BLaER1 treated with 17β-estradiol and CSF1 and Interleukin-3, amounts not matched to agents 10 nM and 100 nM (cell line): ENCODE measurements around the gene DCP2.
A peak's percentile ranks its signal among the peaks of the same experiment; 100 is the strongest.

Experiments
- H3K27ac ChIP-seq, 11 experiments: shearing (Covaris generic); formaldehyde crosslinking; 2 replicates each; pipeline ENCODE4 v1.8.1; 2022
- H3K27me3 ChIP-seq, 11 experiments: shearing (Covaris generic); formaldehyde crosslinking; 2 replicates each; pipeline ENCODE4 v1.8.1; 2022
- H3K36me3 ChIP-seq, 11 experiments: shearing (Covaris generic); formaldehyde crosslinking; 2 replicates each; pipeline ENCODE4 v1.8.1; 2022
- H3K4me1 ChIP-seq, 10 experiments: shearing (Covaris generic); formaldehyde crosslinking; 2 replicates each; pipeline ENCODE4 v1.8.1; 2022
- H3K4me2 ChIP-seq, 11 experiments: shearing (Covaris generic); formaldehyde crosslinking; 2 replicates each; pipeline ENCODE4 v1.8.1; 2022
- H3K4me3 ChIP-seq, 10 experiments: shearing (Covaris generic); formaldehyde crosslinking; 2 replicates each; pipeline ENCODE4 v1.8.1; 2022
- H3K9ac ChIP-seq, 11 experiments: shearing (Covaris generic); formaldehyde crosslinking; 2 replicates each; pipeline ENCODE4 v1.8.1; 2022
- H3K9me3 ChIP-seq, 11 experiments: shearing (Covaris generic); formaldehyde crosslinking; replicated peaks in 1 of 11; 2 replicates each; pipeline ENCODE4 v1.8.1; 2022
- H4K20me1 ChIP-seq, 11 experiments: shearing (Covaris generic); formaldehyde crosslinking; 2 replicates each; pipeline ENCODE4 v1.8.1; 2022
- Cebpa-rat ChIP-seq, 11 experiments: shearing (Covaris generic); IDR thresholded peaks; 2 replicates each; pipeline ENCODE4 v1.8.1; 2022

The DCP2 gene

DNA sequence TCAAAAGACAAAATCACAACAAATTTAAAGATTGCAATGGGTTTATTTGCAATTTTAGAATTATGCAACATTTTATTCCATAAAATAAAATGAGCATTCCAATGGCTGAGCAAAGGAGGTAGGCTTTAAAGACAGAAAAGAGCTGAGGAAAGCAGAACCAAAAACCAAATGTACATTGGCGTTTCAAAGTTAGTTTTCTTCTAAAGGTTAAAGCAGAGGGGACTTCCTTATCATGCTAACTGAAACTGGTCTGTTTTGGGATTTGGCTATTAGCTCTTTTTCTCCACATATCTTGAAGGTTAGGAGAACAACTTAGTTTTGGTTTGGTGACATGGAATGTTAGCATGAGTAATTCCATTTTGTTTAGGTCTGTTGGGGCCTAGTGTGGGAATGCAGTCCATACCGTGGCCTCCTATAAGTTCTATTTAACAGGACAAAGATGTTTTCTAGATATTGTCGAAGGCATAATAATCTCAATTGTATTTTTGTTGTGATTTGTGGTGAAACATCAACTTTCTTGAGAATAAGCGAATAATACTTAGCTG, 20.3 kb downstream of the DCP2 start:
- Histone ChIP-seq H3K27ac (no peak overlapping the region), H3K4me2 (no peak overlapping the region)

GRCh38 chr5:112998296-112998695, 21.7 kb downstream of the DCP2 start:
- Histone ChIP-seq H3K27ac (no peak overlapping the region), H3K9ac (no peak overlapping the region), H3K9me3 (no peaks in the 10 kb centered on the region), H3K4me1 (peaks cover 0 to 7% (median 0%) of the 10 kb centered on the region in 10 experiments; a peak in 1 of 20 replicates), H3K36me3 (peaks cover 83 to 97% (median 87%) of the 10 kb centered on the region in 11 experiments), H4K20me1 (peaks cover 30 to 94% (median 74%) of the 10 kb centered on the region in 11 experiments; a peak in 21 of 22 replicates), H3K4me3 (no peak overlapping the region), H3K4me2 (no peak overlapping the region), H3K27me3 (no peaks in the 10 kb centered on the region)
- TF ChIP-seq Cebpa-rat (IDR thresholded peaks at IDR 0.05) = no peak

More for the DNA sequence above, 20.3 kb downstream of the DCP2 start:
- TF ChIP-seq Cebpa-rat (IDR thresholded peaks at IDR 0.05) = no peak
- peaks cover 81 to 97% (median 86%) of the 10 kb centered on the region in 11 experiments for H3K36me3 ChIP-seq
- H4K20me1 ChIP-seq = peaks cover 37 to 99% (median 81%) of the 10 kb centered on the region in 11 experiments; a peak in 21 of 22 replicates
- H3K9me3 ChIP-seq = no peaks in the 10 kb centered on the region
- no peak overlapping the region for H3K4me3 ChIP-seq
- peaks cover 0 to 7% (median 0%) of the 10 kb centered on the region in 10 experiments; a peak in 1 of 20 replicates for H3K4me1 ChIP-seq
- H3K9ac ChIP-seq = no peak overlapping the region
- H3K27me3 ChIP-seq = no peaks in the 10 kb centered on the region

- no peak overlapping the region for H3K4me2 ChIP-seq
- H3K36me3 ChIP-seq = peaks cover 86 to 98% (median 93%) of the 10 kb centered on the region in 11 experiments
- no peak for TF ChIP-seq Cebpa-rat (IDR thresholded peaks at IDR 0.05)
Measured at GRCh38 chr5:113000466-113000865, 23.9 kb downstream of the DCP2 start.

GRCh38 chr5:113002423-113002822, 25.8 kb downstream of the DCP2 start:
- Histone ChIP-seq H3K4me3 (no peak overlapping the region), H3K36me3 (peaks cover 93 to 100% (median 98%) of the 10 kb centered on the region in 11 experiments), H3K9me3 (no peaks in the 10 kb centered on the region), H4K20me1 (peaks cover 8 to 90% (median 39%) of the 10 kb centered on the region in 11 experiments; a peak in 21 of 22 replicates), H3K4me2 (no peak overlapping the region), H3K27ac (no peak overlapping the region), H3K4me1 (peaks cover 0 to 16% (median 0%) of the 10 kb centered on the region in 10 experiments; a peak in 6 of 20 replicates), H3K27me3 (no peaks in the 10 kb centered on the region), H3K9ac (no peak overlapping the region)
- TF ChIP-seq Cebpa-rat (IDR thresholded peaks at IDR 0.05) = no peak

More at GRCh38 chr5:113000466-113000865, 23.9 kb downstream of the DCP2 start:
- H4K20me1 ChIP-seq = peaks cover 25 to 92% (median 52%) of the 10 kb centered on the region in 11 experiments; a peak in 20 of 22 replicates
- no peak overlapping the region for H3K4me3 ChIP-seq
- H3K9ac ChIP-seq = no peak overlapping the region
- H3K27ac ChIP-seq = no peak overlapping the region
- H3K27me3 ChIP-seq = no peaks in the 10 kb centered on the region
- peaks cover 0 to 12% (median 0%) of the 10 kb centered on the region in 10 experiments; a peak in 4 of 20 replicates for H3K4me1 ChIP-seq
- no peaks in the 10 kb centered on the region for H3K9me3 ChIP-seq

DNA sequence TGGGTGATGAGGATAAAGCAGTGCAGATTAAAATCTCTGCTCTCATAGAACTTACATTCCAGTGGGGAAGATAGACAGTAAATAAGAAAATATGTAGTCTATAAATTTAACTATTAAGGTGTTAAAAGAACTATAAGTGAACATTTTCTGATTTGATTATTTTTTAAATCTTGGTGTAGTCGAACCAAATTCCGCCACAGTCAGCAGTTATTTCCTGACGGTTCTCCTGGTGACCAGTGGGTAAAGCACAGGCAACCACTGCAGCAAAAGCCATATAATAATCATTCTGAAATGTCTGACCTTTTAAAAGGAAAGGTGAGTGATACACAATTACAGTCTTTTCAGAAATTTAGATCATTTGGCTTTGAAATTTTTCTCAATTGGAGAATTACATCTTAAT, 27.2 kb downstream of the DCP2 start:
- no peak for TF ChIP-seq Cebpa-rat (IDR thresholded peaks at IDR 0.05)
- Histone ChIP-seq H4K20me1 (peaks cover 0 to 80% (median 25%) of the 10 kb centered on the region in 11 experiments; a peak in 16 of 22 replicates), H3K36me3 (peaks cover 92 to 100% (median 98%) of the 10 kb centered on the region in 11 experiments), H3K27ac (no peak overlapping the region), H3K4me3 (no peak overlapping the region), H3K4me1 (peaks cover 0 to 16% (median 0%) of the 10 kb centered on the region in 10 experiments; a peak in 6 of 20 replicates), H3K27me3 (no peaks in the 10 kb centered on the region), H3K9ac (no peak overlapping the region), H3K4me2 (no peak overlapping the region), H3K9me3 (no peaks in the 10 kb centered on the region)

DNA sequence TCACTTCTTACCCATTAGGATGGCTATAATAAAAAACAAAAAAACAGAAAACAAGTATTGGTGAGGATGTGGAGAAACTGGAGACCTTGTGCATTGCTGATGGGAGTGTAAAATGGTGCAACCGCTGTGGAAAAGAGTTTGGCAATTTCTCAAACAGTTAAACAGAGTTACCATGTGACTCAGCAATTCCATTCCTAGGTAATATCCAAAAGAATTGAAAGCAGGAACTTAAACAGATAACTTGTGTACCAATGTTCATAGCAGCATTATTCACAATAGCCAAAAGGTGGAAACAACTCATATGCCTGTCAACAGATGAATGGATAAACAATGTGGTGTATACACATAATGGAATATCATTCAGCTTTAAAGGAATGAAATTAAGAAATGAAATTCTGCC, 28.9 kb downstream of the DCP2 start:
- peaks cover 0 to 63% (median 11%) of the 10 kb centered on the region in 11 experiments; a peak in 14 of 22 replicates for H4K20me1 ChIP-seq
- no peaks in the 10 kb centered on the region for H3K27me3 ChIP-seq
- no peak overlapping the region for H3K27ac ChIP-seq
- H3K36me3 ChIP-seq = peaks cover 91 to 100% (median 98%) of the 10 kb centered on the region in 11 experiments
- H3K4me1 ChIP-seq = peaks cover 0 to 16% (median 0%) of the 10 kb centered on the region in 10 experiments; a peak in 6 of 20 replicates
- no peak overlapping the region for H3K9ac ChIP-seq
- peak overlapping the region in 2 of 11 experiments; percentile 56 to 57; a peak in 3 of 22 replicates for H3K4me2 ChIP-seq
- no peaks in the 10 kb centered on the region for H3K9me3 ChIP-seq
- no peak for TF ChIP-seq Cebpa-rat (IDR thresholded peaks at IDR 0.05)
- no peak overlapping the region for H3K4me3 ChIP-seq

DNA sequence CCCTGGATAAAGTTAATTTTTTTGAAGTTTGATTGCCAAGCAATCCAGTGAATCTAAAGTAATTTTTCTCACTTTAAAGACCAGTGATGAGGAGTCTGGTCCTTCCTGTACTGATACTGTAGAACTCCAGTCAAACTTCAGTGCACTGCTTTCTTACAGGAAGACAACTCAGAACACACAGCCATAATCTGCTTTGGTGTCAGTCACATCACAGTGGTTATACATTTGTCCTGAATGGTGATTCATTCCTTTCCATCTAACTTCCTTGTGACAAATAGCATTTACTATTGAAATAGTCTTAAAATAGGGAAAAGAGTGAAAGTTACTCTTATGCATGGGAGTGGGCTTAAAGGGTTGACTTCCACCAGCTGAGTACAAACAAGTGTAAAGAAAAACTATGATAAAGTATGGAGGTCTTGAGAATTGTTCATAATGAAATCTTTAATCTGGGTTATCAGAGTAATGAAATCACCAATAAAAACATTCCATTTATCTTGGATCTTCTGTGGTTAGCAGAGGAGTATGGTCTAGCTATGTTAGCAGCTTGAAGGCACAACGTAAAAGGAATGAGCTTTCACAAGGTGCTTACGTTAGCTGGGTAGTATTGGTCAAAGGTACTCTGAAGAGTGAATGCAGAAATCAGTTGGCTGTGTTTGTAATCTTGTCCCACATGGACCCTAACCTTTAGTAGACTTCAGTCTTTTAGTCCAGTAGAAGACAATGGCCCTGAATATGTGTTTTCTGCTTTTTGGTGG, 41.5 kb downstream of the DCP2 start:
- Histone ChIP-seq H3K27me3 (no peaks in the 10 kb centered on the region), H3K4me3 (no peak overlapping the region), H3K9ac (no peak overlapping the region), H3K9me3 (no peaks in the 10 kb centered on the region), H3K36me3 (peaks cover 69 to 86% (median 80%) of the 10 kb centered on the region in 11 experiments), H3K27ac (no peak overlapping the region), H3K4me2 (no peak overlapping the region), H3K4me1 (peaks cover 22 to 33% (median 26%) of the 10 kb centered on the region in 10 experiments), H4K20me1 (peaks cover 0 to 58% (median 8%) of the 10 kb centered on the region in 11 experiments; a peak in 9 of 22 replicates)
- TF ChIP-seq Cebpa-rat (IDR thresholded peaks at IDR 0.05) = no peak

GRCh38 chr5:113020461-113021273, 44.1 kb downstream of the DCP2 start:
- Histone ChIP-seq H3K4me2 (peak overlapping the region; percentile 12 to 73 (median 65); a peak in 14 of 22 replicates), H3K9me3 (no peaks in the 10 kb centered on the region), H3K36me3 (peaks cover 59 to 85% (median 65%) of the 10 kb centered on the region in 11 experiments), H3K9ac (no peak overlapping the region), H3K27ac (no peak overlapping the region), H4K20me1 (peaks cover 0 to 38% (median 0%) of the 10 kb centered on the region in 11 experiments; a peak in 6 of 22 replicates), H3K4me1 (peaks cover 23 to 35% (median 31%) of the 10 kb centered on the region in 10 experiments), H3K27me3 (no peaks in the 10 kb centered on the region), H3K4me3 (no peak overlapping the region)
- no peak for TF ChIP-seq Cebpa-rat (IDR thresholded peaks at IDR 0.05)
